Smooth muscle cell of the brain vasculature (primary cell): ENCODE data around the gene CALN1.
"Not testable (repeated sequence)": the region's sequence is repeated elsewhere in the genome, so short reads cannot be mapped to it uniquely, and the experiment has no call there.

ENCODE experiments used
- DNase-seq: peaks from one replicate; pipeline ENCODE4 v3.0.0-alpha.2; 2012; ENCODE audit warnings: low read depth, low spot score

CALN1 gene

DNA sequence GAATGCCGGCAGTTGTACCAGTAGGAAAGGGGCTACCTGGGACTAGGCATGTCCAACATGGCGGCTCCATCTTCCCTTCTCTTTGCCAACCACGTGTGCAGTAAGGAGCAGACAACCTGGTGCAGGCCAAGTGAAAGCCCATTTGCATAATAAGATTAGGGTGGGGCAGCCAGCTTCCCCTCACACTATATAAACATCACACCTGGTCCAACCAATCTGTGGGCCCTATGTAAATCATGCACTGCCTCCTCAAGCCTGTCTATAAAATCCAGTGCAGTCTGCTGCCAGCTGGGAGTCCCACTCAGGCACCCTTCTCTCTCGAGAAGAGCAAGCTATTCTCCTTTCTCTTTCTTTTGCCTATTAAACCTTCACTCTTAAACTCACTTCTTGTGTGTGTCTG, 429.3 kb downstream of the CALN1 start:
- DNase-seq = no peak

DNA sequence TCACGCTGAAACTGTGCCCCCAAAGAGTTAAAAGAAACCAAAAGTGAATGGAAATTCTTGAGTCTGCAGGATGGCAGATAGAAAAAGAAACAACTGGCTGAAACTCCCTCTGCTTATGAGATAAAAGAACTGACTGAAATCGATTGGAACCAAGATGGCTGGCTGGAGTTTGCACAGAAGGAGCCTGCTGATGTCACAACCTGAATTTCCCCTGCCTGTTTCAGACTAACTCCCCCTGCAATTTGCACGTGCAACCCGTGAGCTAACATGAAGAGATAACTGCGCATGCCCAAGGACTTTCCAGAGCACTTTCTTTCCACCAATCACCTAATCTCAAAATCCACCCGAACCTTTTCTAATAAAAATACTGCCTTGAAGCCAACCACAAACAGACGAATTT, 435.5 kb downstream of the CALN1 start:
- DNase-seq = no peak

DNA sequence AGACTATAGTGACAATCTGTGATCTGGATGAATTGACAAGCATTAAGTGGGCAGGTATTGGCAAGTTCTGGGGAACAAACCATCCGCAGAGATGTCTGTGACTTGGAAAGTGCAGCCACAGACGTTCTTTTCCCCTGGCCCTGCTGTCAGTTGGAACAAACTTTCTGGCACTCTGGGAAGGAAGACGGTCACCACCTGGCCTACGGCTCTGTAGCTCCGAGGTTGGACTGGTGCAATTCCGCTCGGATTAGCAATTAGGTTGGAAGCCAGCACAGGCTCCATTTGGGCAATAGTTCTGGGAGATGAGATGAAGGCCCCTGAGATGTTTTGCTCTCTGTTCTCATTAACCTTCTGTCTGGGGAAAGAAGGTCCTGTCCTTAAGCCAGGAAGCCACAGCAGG, 437.5 kb downstream of the CALN1 start:
- DNase-seq = no peak

DNA sequence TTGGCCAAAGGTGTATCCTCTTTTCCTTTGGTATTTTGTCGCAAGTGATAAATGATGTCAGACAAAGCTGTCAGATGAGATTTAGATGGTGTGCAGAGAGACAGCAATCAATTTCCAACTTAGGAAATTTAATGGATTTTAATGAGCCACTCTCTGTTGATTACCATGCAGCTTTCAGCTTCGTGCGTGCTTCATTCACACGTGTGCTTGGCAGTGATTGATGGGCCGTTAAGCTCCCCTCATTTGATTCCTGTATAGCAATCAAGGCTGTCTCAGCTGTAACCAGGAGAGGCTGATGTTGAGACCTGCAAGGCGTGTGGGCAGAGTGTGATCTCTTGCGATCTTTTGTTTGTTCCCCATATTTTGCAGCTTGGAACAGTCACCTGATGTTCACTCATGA, 439.6 kb downstream of the CALN1 start:
- DNase-seq = no peak

- DNase-seq = no peak
These were observed 441.4 kb downstream of the CALN1 start for GRCh38 chr7:71970725-71971124.

DNA sequence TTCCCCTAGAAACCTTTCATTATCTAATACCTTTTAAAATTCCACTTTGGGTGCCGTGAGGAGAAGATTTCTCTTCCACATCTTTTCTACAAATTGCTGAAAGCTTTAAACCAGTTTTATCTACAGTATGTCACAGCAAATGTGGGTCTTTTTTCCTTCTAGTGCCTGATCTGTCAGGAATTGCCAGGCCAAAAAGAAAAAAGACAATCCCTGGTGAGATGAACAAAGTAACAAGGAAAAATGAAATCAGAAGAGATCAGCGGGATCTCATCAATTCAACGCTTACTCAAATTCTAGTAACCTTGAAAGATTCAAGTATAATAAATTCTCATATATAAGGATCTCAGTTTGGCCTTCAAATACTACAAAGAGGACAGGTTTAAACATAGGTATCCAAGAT, 449.5 kb downstream of the CALN1 start:
- DNase-seq = no peak

GRCh38 chr7:71961283-71961682, 450.9 kb downstream of the CALN1 start:
- DNase-seq = no peak

GRCh38 chr7:71942115-71942514, 470.0 kb downstream of the CALN1 start:
- no peak for DNase-seq

- DNase-seq = no peak
These were observed 474.2 kb downstream of the CALN1 start for GRCh38 chr7:71937840-71938371.

DNA sequence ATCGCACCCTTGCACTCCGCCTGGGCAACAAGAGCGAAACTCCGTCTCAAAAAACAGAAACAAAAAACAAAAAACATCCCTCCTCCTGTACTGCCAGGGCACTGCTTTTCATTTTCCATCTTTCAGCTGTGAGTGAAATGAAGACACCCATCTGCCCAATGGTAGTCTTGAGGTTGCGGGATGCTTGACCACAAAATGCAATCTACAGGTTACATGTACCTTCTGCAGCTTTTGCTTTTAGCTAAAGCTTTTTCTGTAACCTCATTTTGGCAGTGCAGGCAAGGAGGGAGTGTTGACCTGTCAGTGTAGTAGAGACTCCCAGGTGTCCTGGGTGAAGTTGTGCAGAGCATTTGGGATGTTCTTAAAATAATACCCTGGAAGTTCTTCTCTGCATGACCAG, 476.5 kb downstream of the CALN1 start:
- DNase-seq = no peak

DNA sequence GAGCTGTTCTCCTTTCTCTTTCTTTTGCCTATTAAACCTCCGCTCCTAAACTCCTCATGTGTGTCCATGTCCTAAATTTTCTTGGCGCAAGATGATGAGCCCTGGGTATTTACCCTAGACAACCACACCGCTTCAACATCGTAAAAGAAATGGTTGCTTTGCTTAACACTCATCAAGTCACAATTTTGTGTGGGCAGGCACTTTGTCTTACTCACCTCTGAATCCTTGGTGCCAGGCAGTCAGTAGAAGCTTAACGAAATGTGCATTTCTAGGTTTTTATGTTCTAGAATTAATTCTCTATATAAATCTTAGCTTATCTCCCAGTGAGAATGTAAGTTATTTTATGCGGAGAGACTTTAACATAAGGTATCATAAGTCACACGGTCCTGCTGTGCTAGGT, 478.7 kb downstream of the CALN1 start:
- DNase-seq = no peak

DNA sequence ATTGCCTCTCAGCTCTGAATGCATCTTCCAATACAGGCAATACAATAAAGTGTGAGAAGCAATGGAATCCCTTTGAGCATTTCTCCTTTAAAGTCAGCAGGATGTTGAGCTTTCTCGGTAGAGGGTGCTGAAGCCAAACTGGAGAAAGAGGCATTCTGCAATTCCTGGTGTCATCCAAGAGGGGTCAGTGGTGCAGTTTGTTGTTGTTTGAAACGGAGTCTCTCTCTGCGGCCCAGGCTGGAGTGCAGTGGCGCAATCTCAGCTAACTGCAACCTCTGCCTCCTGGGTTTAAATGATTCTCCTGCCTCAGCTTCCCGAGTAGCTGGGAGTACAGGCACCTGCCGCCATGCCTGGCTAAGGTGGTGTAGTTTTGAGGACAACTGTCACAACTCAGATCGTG, 486.5 kb downstream of the CALN1 start:
- no peak for DNase-seq

DNA sequence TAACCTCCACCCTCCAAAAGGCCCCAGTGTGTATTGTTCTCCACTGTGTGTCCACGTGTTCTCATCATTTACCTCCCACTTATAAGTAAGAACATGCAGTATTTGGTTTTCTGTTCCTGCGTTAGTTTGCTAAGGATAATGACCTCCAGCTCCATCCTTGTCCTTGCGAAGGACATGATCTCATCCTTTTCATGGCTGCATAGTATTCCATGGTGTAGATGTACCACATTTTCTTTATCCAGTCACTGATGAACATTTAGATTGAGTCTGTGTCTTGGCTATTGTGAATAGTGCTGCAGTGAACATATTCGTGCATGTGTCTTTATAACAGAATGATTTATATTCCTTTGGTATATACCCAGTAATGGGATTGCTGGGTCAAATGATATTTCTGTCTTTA, 497.9 kb downstream of the CALN1 start:
- DNase-seq = not testable (repeated sequence)

- DNase-seq = no peak
These were observed 499.7 kb downstream of the CALN1 start for GRCh38 chr7:71912476-71912875.

DNA sequence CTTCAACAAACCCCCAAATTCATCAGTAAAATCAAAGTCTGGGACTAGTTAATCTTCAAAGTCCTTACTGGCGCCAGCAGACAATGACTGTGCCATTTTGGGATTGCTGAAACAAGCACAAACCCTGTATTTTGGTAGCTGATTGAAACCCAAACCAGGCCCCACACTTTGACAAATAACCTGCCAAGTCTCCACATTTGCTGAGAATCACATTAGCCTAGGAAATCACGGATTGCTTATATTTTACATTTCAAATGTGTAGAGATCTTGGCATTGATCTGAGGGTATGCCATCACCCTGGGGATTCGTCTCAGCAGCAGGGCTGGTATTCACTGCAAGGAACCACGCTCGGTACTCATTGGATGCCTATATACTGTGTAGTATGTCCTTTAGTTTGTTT, 501.1 kb downstream of the CALN1 start:
- no peak for DNase-seq

DNA sequence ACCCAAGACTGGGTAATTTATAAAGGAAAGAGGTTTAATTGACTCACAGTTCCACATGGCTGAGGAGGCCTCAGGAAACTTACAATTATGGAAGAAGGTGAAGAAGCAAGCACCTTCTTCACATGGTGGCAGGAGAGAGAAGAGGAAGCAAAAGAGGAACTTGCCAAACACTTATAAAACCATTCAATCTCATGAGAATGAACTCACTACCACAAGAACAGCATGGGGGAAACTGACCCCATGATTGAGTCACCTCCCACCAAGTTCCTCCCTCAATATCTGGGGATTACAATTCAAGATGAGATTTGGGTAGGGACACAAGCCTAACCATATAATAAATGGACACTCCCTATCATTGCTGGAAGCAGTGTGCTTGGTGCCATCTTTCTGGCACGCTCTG, 506.3 kb downstream of the CALN1 start:
- no peak for DNase-seq

DNA sequence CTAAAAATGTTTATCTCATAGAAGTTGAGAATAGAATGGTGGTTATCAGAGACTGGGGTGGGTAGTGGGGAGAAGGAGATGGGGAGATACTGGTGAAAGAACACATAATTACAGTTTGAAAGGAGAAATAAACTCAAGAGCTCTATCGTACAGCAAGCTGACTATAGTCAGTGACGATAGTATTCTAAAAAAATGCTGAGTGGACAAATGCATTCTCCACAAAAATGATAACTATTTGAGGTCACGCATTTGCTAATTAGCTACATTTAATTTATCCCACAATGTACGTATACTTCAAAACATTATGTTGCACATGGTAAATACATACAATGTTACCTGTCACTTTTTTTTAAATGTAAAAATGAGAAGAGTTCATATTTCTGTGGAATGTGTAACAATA, 507.7 kb downstream of the CALN1 start:
- no peak for DNase-seq

DNA sequence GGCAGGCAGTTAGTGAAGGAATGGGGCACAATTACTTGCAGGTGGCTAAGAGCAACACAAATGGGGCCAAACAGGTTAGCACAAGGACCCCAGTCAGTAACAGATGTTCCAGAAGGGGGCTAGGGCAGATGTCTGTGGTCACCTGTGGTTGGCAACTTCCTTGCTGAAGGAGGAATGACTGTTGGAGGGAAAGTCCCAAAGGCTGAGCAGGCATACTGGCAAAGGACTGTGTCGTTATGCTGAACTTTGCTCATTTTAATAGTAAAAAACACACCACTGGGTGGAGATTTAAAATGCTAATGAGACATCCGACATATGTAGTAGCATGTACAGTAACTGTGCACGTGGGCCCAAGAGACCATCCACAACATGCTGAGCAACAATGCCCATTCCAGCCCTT, 511.6 kb downstream of the CALN1 start:
- no peak for DNase-seq

- DNase-seq = no peak
These were observed 515.6 kb downstream of the CALN1 start for GRCh38 chr7:71896535-71896934.

- no peak for DNase-seq
These were observed 526.1 kb downstream of the CALN1 start for GRCh38 chr7:71886046-71886445.

- no peak for DNase-seq
These were observed 526.7 kb downstream of the CALN1 start for GRCh38 chr7:71885487-71885886.

DNA sequence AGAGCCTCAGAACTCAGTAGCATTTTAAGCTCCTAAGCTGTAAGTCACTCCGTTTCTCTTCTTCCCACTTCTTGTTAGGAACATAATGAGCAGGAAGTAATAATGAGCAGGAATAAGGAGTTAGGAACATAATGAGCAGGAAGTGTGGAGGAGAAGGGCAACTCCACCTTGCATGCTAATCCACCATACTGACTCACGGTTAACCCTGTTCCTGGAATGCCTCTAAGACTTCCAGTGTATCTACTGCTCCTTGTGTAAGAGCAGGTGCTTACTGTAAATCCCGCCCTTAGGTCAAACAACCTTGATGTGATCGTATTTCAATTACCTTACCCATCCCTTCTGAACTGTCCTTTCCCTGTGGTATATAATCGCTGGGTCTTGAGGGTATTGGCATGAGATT, 528.7 kb downstream of the CALN1 start:
- no peak for DNase-seq

DNA sequence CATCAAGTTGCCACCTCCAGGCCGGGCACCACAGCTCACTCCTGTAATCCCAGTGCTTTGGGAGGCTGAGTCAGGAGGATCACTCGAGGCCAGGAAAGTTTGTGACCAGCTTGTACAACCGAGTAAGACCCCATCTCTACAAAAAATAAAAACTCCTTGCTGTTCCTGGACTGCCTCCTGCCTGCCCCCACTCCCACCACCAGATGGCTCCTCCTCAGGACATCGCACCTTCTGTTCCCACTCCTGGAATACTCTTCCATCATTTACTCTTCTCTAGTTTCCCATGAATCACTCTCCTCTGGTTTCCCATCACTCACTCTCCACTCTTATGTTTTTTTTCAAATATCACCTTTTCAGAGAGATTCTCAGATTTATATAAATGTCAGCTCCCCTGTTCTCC, 540.7 kb downstream of the CALN1 start:
- no peak for DNase-seq

DNA sequence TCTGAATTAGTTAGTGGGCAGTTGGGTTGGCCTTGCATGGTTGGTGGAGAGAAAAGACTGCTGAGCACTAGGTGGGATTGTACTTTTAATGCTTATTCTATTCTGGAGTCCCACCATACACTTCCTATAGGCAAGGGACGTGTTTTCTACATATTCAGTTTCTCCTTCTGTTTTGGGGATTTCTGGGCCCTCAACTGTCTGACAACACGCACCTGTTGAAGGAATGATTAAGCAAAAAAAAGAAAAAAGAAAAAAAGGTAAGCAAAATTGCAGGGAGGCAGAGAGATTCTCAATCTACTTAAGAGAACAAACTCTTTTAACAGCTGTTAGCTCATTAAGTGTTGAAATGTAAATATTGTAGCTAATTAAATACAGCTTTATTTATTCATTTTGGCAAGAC, 541.3 kb downstream of the CALN1 start:
- DNase-seq = no peak

DNA sequence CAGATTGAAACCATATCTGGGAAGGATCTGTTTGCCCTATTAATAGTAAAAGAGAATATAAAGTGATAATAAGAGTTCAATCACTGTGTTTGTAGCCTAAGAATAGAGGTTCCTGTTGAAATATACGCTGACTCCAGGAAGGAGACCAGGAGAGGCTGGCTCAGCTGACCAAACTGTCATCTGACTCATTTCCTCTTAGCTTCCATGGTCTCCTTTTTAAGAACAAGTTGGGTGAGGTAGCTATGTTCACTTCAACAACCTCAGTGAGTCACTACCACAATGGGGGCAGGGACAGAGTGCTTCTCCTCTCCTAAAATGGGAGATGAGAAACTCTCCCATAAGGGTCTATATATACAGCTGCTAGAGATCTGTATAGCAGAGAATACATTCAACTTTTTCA, 543.3 kb downstream of the CALN1 start:
- DNase-seq = no peak
